ENCODE results near the gene ATP11A. TPM values are rescaled to one million over a fixed set of nuclear protein-coding genes. Genes with fewer than 3 reads are reported as not detected.
A peak's percentile ranks its signal among the peaks of the same experiment; 100 is the strongest.

ATP11A gene
- total and polyA plus RNA-seq, 2 experiments from 2014 or later, result 12.3 to 52.6 TPM

DNA sequence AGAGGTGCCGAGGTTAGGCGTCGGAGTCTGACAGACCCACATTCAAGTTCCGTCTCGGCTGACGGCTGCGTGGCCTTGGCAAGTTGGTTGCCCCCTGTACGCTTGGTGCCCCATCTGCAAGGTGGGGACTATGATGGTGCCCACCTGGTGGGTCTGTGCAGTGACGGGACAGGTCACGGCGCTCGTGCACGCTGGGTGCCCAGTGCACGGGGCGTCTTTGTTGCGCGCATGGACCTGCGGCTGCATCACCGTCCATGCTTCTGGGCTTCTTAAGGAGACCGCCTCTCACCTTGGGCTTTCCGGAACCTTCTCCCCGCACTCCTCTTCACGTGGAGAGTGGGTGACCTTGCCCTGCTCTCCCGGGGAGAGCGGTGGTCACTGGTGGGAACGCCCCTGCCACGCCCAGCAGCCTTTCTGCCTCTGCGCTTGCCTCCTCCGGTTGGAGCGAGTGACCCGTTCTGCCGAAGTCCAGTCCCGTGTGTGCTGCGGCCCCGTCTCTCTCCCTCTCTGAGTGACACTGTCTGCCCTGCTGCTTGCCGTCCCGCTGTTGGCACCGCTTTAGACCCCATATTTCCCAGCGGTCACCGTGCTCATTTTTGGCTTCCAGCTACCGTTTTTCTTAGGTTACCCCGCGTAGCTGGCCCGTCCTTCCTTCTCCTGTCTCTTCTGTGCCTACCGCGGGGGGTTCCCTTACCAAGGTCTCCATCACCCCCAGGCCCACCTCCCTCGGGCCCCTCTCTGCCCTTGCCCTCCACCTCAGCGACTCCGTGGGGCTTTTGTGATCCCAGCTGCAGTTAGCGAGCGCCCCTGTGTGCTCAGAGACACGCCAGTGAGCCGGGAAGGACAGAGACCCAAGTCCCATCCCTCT, 6.4 kb downstream of the ATP11A start:
- H3K4me1 Mint-ChIP-seq, result peaks cover 59% of the 10 kb centered on the region
- Histone ChIP-seq H3K36me3 (ENCODE audit: insufficient read depth) (no peaks in the 10 kb centered on the region), H3K27me3 (ENCODE audit: insufficient read depth) (peaks cover 6% of the 10 kb centered on the region), H3K4me3 (no peak overlapping the region), H3K4me1 (ENCODE audit: insufficient read depth) (peaks cover 25% of the 10 kb centered on the region), H3K9me2 (ENCODE audit: insufficient read depth) (no peaks in the 10 kb centered on the region), H4K20me1 (replicated peaks; ENCODE audit: insufficient read depth) (peaks cover 27% of the 10 kb centered on the region), H3F3A (replicated peaks; ENCODE audit: low read depth) (no peaks in the 10 kb centered on the region), H3K4me2 (no peak overlapping the region), H3K27ac (ENCODE audit: low read depth) (no peak overlapping the region), H3K79me2 (replicated peaks; ENCODE audit: insufficient read depth) (peaks cover 97% of the 10 kb centered on the region), H2AFZ (no peak overlapping the region)
- peaks cover 22% of the 10 kb centered on the region for H3K27me3 Mint-ChIP-seq (ENCODE audit: insufficient read depth, low read depth, poor library complexity)
- peak overlapping the region; percentile 70; the same call in 1 of the 2 replicates for H3K27ac Mint-ChIP-seq
- no peak for ATAC-seq
- H3K36me3 Mint-ChIP-seq (ENCODE audit: low read depth), result peaks cover 7% of the 10 kb centered on the region; the same call in 1 of the 3 replicates
- no peak for TF ChIP-seq EZH2 (IDR thresholded peaks at IDR 0.05; ENCODE audit: low read depth, unreplicated experiment)
- no peak for TF ChIP-seq ZNF114 (CRISPR knock-in tag; IDR thresholded peaks at IDR 0.05)
- TF ChIP-seq ETS1 (IDR thresholded peaks at IDR 0.05), result no peak
- TF ChIP-seq, protein P1, sequence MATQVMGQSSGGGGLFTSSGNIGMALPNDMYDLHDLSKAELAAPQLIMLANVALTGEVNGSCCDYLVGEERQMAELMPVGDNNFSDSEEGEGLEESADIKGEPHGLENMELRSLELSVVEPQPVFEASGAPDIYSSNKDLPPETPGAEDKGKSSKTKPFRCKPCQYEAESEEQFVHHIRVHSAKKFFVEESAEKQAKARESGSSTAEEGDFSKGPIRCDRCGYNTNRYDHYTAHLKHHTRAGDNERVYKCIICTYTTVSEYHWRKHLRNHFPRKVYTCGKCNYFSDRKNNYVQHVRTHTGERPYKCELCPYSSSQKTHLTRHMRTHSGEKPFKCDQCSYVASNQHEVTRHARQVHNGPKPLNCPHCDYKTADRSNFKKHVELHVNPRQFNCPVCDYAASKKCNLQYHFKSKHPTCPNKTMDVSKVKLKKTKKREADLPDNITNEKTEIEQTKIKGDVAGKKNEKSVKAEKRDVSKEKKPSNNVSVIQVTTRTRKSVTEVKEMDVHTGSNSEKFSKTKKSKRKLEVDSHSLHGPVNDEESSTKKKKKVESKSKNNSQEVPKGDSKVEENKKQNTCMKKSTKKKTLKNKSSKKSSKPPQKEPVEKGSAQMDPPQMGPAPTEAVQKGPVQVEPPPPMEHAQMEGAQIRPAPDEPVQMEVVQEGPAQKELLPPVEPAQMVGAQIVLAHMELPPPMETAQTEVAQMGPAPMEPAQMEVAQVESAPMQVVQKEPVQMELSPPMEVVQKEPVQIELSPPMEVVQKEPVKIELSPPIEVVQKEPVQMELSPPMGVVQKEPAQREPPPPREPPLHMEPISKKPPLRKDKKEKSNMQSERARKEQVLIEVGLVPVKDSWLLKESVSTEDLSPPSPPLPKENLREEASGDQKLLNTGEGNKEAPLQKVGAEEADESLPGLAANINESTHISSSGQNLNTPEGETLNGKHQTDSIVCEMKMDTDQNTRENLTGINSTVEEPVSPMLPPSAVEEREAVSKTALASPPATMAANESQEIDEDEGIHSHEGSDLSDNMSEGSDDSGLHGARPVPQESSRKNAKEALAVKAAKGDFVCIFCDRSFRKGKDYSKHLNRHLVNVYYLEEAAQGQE (IDR thresholded peaks at IDR 0.05; ENCODE audit: unreplicated experiment), result no peak
- TF ChIP-seq JUNB (IDR thresholded peaks at IDR 0.05; ENCODE audit: unreplicated experiment), result no peak
- TF ChIP-seq ZNF462 (CRISPR knock-in tag; IDR thresholded peaks at IDR 0.05), result no peak
- TF ChIP-seq, protein P2, sequence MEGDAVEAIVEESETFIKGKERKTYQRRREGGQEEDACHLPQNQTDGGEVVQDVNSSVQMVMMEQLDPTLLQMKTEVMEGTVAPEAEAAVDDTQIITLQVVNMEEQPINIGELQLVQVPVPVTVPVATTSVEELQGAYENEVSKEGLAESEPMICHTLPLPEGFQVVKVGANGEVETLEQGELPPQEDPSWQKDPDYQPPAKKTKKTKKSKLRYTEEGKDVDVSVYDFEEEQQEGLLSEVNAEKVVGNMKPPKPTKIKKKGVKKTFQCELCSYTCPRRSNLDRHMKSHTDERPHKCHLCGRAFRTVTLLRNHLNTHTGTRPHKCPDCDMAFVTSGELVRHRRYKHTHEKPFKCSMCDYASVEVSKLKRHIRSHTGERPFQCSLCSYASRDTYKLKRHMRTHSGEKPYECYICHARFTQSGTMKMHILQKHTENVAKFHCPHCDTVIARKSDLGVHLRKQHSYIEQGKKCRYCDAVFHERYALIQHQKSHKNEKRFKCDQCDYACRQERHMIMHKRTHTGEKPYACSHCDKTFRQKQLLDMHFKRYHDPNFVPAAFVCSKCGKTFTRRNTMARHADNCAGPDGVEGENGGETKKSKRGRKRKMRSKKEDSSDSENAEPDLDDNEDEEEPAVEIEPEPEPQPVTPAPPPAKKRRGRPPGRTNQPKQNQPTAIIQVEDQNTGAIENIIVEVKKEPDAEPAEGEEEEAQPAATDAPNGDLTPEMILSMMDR (conservative IDR thresholded peaks at IDR 0.05; ENCODE audit: low read depth in 2 of 2), result no peak
- TF ChIP-seq CREB1 (CRISPR knock-in tag; IDR thresholded peaks at IDR 0.05; ENCODE audit: low read depth), result no peak
- no peak for TF ChIP-seq ZNF331 (CRISPR knock-in tag; IDR thresholded peaks at IDR 0.05; ENCODE audit: low read depth)
- no peak for TF ChIP-seq NANOG (IDR thresholded peaks at IDR 0.05; ENCODE audit: borderline replicate concordance)
- no peak for TF ChIP-seq STAT1 (IDR thresholded peaks at IDR 0.05; ENCODE audit: unreplicated experiment)
- H3K9me3 Mint-ChIP-seq, result no peaks in the 10 kb centered on the region
- no peak for DNase-seq (ENCODE audit: low spot score)
- no peak overlapping the region for H3K4me3 Mint-ChIP-seq

Data from GM23338 (cell line).